GM19438 (cell line): ENCODE data around the gene BHLHE23.

Source experiments
- ATAC-seq: cut with Tn5 transposase; IDR thresholded peaks from one replicate; pipeline ENCODE4 v1.9.1; 2021; ENCODE audit warnings: low read depth; ENCODE audit not compliant: unreplicated experiment

The BHLHE23 gene

GRCh38 chr20:62994869-62995281 lies 11.9 kb downstream of the BHLHE23 start:
- no peak for ATAC-seq

DNA sequence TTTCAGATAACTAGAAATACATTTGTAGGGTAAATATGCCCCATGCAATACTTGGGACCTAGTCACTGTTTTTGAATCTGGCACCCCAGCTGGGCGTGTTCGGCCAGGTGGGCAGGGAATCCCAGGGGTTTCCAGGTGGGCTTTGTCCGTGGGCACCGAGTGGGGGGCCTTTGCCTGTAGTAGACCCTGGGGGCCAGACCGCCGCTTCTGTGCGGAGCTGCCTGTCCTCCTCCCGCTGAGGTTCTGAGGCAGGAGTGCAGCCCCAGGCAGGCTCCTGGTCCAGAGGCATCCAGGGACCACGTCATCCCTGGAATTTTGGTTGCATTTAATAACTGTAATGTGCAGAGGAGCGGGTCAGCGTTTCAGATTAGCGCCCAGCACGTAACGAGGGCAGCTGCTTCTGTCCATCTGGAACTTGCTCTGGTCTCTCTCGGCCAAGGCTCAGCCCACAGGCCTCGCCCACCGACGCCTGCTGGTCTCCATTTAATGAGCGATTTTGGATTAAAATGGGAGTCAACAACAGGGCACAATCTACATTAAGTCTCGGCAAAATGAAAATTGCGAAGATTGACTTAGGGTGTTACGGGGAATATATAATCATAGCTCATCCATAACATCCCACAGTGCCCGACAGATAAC lies 12.8 kb downstream of the BHLHE23 start:
- ATAC-seq: no peak

DNA sequence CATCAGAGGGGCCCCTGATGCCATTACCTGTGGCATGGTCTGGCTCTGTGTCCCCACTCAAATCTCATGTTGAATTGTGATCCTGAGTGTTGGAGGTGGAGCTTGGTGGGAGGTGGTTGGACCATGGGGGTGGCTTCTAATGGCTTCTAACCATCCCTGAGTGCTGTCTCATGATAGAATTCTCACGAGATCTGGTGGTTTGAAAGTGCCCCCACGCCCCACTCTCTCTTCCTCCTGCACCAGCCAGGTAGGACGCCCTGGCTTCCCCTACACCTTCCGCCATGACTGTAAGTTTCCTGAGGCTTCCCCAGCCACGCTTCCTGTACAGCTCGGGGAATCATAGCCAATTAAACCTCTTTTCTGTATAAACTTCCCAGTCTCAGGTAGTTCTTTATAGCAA lies 14.9 kb downstream of the BHLHE23 start:
- no peak for ATAC-seq

- no peak for ATAC-seq
These were observed 15.5 kb downstream of the BHLHE23 start for GRCh38 chr20:62991196-62991807.

DNA sequence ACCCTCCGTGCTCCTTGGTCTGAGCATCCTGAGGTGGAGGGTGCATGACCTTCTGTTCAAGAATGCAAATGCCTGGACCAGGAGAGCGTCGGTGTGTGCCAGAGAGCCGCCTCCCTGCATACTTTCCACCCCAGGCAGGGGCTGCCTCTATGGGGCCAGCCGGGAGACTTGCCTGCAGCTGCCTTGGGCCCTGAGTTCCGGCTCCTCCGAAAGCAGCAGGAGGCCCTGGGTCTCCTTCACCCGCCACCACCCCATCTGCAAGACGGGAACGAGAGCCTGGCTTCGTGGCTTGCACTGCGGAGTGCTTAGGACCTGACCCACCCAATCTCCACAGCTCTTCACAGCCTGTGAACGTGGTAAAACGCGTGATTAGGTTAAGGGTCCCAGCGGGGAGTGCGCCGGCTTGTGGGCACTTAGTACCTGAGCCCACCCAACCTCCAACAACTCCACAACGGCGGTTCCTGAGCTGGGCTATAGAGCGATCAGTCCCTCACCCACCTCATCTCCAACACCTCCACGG lies 16.4 kb downstream of the BHLHE23 start:
- ATAC-seq: no peak

- no peak for ATAC-seq
These were observed 17.6 kb downstream of the BHLHE23 start for GRCh38 chr20:62989201-62989601.

GRCh38 chr20:62987114-62987513 lies 19.6 kb downstream of the BHLHE23 start:
- no peak for ATAC-seq

DNA sequence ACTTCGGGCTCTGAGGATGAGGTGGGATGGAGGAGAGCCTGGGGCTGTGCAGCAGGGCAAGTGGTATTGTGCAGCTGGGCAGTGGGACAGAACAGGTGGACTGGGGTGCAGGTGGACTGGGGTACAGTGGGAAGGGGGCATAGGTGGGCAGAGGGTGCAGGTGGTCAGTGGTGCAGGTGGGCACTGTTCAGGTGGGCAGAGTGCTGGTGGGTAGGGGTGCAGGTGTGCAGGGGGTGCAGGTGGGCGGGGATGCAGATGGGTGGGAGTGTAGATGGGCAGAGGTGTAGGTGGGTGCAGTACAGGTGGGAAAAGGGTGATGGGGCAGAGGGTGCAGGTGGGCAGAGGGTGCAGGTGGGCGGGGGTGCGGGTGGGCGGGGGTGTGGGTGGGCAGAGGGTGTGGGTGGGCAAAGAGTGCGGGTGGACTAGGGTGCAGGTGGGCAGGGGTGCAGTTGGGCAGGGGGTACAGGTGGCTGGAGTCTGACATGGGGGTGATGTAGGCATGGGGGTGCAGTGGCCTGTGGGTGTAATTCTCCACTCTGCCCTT lies 20.4 kb downstream of the BHLHE23 start:
- no peak for ATAC-seq

GRCh38 chr20:62985444-62985778 lies 21.4 kb downstream of the BHLHE23 start:
- no peak for ATAC-seq

DNA sequence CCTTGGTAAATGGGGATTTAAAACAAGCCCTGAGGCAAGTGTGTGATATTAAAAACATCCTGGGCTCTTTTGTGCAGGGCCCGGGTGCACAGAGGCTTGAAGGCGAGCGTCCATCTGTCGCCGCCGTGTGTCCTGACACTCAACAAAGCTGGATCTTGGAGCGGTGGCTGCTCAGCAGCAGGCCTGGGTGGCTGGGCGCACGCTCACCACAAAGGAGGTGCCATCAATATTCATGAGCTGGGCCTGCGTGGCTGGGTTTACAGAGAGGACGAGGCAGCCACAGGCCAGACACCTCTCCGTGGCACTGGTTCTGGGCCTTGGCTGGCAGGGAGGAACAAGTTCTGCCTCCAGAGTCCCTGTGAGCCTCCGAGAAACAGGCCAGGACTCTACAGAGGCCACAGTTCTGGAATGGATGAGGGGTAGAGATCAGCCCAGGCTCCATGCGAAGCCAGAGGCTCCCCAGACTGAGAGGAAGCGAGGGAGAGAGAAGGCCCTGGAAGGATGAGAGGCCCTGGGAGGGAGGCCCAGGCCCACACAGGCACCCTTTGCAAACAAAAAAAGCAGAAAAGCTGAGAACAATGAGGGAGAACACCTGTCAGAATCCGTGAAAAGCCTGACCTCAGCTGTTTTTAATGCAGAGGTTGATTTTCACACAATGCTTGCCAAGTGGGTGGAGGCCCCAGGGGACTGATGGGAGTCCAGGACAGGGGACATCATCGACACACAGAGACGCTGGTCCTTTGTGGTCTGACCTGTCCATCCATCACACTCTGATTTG lies 21.9 kb downstream of the BHLHE23 start:
- no peak for ATAC-seq

DNA sequence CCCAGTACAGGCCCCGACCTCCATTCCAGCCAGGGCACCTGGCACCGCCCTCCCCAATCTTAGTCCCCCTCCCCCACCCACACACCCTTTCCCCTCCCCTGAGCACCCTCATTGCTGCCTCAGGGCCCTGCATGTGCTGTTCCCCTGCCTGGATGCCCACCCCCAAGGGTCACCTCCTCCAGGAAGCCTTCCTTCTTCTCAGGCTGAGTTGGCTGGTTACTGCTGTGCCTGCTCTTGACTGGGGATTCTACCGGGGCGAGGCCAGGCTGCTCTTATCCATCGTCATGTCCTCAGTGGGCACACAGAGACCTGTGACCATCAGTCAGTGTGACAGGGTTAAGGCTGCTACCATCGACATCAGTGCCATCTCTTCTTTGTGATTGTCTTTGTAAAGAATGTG lies 23.6 kb downstream of the BHLHE23 start:
- ATAC-seq: no peak

DNA sequence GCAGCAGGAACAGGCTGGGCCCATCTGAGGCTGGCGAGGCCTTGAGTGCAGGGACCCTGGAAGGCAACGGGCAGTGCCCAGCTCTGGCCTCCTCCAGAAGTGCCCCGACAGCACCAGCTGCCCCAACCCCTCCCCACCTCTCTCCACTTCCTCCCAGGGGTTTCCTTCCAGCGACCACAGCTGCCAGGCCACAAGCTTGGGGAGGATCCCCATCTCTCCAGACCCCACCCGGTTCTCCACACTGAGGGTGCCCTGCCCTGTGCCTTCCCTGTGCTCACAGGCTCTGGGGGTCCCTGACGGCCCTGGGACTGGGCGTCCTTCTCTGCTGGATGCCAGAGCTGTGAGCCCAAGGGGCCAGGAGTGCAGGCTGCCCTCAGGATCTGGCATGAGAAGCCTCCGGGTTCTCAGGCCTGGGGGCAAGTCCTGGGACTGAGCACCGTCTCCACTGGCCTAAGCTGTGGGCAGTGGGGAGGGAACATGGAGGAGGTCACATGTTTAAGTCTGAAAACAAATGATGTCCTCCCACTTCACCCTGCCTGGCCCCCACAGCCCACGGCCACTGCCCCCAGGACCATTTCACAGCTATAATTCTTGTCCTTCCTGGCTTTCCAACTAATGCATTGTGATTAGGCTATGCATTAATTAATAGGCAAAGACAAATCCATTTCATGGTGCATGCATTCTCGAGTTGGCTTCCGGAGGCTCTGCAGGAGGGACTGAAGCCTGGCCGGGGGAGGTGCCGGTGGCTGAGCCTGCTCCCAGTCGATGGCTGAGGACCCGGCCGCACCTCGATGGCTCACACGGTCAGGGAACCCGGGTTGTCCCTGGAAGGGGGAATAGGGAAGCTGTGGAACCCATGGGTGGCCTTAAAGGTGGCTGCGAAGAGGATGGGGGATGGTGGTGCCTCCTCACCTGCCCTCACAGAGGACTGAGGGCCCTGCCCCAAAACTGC lies 24.4 kb downstream of the BHLHE23 start:
- ATAC-seq: no peak

DNA sequence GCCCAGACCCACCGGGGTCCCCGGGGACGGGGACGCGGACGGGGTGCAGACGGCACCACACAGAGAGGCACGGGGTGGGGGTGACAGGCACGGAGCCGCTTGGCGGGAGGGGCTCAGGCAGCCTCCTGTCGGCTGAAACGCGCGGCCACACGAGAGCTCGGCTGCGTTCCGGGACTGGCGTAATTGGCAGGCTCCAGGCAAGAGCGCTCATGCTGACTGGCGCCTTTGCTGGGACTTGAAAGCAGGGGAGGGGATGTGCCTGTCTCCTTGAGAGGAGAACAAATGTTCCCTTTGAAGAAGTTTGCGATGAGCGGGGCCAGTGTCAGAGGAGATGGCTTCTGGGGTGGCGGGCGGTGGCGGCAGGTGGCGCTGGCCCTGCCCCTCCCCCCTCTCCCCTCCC lies 25.8 kb downstream of the BHLHE23 start:
- ATAC-seq: no peak

DNA sequence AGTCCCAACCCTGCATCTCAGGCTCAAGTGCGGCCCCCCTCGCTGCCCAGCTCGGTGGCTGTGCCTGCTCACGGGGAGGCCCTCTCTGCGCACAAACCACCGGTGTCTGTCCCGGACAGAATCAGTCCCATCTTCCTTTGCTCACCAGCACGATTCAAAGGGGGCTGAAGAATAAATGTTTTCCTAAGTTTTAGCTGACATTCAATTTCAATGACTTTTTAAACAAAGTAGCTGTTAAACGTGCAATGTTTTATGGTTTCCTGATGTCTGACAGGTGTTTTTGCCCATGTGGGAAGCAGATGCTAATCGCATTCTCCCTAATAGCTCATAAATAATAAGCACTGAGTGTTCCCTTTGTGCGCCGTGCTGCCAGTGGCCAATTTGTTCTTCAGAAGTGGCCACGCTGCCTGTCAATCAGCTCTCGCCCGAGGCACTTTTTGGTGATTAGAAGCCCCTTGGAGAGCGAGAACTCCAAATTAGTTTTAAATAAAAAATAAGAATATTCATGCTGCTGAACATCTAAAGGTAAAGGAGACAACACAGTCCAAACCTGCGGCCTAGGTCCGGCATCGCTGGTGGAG lies 26.3 kb downstream of the BHLHE23 start:
- ATAC-seq: no peak

DNA sequence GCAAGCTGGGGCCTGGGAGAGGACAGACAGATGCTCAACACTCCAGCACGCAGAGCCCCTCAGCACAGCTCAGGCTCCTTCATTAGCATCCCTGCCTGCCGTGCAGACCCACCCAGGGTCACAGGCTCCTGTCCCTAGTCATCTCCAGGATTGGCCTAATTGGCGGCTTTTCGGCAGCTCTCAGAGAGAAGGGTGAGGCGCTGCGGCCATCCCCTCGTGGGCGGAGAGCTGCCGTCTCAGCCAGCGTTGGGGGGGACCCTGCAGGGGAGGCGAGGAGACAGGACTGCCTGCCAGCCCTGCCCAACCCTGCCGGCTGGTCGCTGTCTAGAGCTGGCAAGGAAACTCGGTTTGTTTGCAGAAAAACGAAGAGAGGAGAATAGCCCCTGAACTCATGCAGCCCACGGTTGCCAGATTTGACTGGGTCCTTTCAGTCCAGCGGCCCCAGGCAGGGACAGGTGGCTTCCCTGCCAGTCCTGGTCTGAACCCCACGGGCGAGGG lies 26.8 kb downstream of the BHLHE23 start:
- ATAC-seq: no peak

DNA sequence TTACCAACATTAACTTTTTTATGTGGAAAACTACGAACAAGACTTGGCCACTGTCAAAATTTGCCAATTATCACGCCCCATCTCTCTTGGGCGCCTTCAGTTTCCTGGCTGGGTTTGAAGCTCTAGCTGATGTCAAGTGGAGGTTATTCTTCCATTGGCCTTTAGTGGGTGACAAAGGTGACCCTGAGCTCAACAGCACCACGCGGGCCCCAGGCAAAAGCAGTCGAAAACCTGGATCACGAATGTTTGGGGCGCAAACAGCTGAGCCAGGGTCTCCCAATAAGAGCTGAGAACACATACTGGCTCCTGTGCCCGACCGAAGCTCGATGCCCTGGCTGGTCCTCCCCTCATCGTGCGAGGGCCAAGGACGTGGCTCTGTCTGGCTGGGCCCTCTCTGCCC lies 27.5 kb downstream of the BHLHE23 start:
- ATAC-seq: no peak

DNA sequence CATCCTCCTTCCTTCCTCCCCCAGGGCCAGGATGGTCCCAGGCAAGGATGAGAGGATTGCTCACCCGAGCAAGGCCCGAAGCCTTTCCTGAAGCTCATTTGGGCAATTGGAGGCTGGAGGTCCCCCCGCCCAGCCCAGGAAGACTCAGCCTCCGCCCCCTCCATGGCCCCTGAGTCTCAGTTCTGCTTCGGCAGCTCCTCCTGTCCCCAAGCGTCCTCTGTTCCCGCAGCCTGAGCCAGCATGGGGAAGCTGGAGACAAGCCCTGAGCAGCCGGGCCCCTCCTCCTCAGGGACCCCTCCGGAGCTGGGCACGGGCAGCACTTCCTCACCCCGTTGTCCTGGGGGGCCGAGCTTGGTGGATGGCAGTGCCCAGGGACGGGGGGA lies 28.2 kb downstream of the BHLHE23 start:
- ATAC-seq: no peak

DNA sequence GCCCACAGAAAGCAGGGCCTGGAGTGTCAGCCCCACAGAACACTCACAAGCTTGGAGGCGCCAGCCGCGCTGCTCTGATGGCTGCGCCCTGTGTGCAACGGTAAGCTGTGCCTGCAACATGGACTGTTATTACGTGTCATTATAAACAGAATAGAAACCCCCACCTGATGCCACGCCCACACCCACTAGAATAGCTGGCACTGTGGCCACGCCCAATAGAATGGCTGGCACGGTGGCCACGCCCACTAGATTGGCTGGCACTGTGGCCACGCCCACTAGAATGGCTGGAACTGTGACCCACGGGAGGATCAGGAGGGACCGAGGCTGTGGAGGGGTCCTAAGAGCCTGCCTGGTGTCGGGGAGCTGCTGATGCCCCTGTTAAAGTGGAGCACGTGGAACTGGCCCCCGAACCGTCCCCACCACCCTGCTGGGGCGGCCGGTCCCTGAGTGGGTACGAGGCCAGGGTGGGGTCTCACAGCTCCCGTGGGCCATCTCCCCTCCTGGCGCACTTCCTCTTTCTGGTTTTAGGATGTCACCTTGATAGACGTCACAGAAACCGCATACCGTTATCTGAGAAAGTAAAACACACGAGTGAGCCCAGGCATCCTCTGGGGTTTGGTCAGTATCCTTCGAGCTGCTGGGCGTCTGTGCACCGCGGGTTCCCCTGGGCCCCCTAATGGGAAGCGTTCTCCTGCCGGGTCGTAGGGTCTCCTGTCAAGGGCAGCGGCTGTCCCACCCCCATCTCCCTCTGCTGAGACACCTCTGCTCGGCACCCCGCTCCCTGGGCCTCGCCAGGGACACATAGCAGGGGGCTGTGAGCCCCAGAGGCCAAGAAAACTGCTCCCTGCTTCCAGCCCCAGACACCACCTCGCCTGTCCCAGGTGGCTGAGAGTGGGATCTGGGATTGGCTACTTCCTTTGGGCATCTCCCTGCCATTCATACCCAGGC lies 28.9 kb downstream of the BHLHE23 start:
- ATAC-seq: peak; percentile 53

GRCh38 chr20:62976886-62977285 lies 29.9 kb downstream of the BHLHE23 start:
- ATAC-seq: no peak
